ENCODE data around the gene MKRN2. TPM values are rescaled to one million over a fixed set of nuclear protein-coding genes. Genes with fewer than 3 reads are reported as not detected.

The MKRN2 gene
- total RNA-seq, 1 experiment from 2014 or later: 27.9 TPM

GRCh38 chr3:12527757-12528143 is 29.1 kb upstream of the MKRN2 start (continued):
- TF ChIP-seq, protein P1, sequence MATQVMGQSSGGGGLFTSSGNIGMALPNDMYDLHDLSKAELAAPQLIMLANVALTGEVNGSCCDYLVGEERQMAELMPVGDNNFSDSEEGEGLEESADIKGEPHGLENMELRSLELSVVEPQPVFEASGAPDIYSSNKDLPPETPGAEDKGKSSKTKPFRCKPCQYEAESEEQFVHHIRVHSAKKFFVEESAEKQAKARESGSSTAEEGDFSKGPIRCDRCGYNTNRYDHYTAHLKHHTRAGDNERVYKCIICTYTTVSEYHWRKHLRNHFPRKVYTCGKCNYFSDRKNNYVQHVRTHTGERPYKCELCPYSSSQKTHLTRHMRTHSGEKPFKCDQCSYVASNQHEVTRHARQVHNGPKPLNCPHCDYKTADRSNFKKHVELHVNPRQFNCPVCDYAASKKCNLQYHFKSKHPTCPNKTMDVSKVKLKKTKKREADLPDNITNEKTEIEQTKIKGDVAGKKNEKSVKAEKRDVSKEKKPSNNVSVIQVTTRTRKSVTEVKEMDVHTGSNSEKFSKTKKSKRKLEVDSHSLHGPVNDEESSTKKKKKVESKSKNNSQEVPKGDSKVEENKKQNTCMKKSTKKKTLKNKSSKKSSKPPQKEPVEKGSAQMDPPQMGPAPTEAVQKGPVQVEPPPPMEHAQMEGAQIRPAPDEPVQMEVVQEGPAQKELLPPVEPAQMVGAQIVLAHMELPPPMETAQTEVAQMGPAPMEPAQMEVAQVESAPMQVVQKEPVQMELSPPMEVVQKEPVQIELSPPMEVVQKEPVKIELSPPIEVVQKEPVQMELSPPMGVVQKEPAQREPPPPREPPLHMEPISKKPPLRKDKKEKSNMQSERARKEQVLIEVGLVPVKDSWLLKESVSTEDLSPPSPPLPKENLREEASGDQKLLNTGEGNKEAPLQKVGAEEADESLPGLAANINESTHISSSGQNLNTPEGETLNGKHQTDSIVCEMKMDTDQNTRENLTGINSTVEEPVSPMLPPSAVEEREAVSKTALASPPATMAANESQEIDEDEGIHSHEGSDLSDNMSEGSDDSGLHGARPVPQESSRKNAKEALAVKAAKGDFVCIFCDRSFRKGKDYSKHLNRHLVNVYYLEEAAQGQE (IDR thresholded peaks at IDR 0.05; ENCODE audit: low read depth): no peak
- TF ChIP-seq ZFX (IDR thresholded peaks at IDR 0.05): no peak

DNA sequence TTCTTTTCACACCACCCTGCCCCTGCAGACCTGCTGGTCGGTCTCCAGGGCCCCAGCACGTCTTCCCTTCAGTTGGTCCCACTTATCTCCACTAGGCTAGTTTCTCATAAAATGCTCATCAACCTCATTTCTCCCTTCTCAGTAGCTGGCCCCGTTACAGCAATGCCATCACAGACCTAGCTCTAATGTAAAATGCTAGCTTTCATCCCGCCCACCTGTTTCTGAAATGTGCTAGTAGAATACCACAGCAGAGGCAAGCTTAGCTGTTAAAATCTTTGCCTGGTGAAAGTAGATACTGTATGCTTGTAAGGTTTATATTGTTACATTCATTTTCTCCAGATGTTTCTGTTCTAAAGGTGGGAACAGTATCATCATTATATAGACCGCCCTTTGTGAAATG is 24.7 kb upstream of the MKRN2 start:
- TF ChIP-seq, protein P2, sequence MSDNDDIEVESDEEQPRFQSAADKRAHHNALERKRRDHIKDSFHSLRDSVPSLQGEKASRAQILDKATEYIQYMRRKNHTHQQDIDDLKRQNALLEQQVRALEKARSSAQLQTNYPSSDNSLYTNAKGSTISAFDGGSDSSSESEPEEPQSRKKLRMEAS (IDR thresholded peaks at IDR 0.05): no peak
- peaks cover 17 to 23% of the 10 kb centered on the region in 2 experiments; a peak in 3 of 4 replicates for H3K36me3 ChIP-seq (ENCODE audit: control insufficient read depth in 1 of 2, insufficient read depth in 2 of 2, low read length in 2 of 2)
- no peaks in the 10 kb centered on the region for H3K27me3 ChIP-seq (ENCODE audit: insufficient read depth, low read length)
- no peak overlapping the region for H3K9ac ChIP-seq (ENCODE audit: low read length)
- no TSS peak for BruUV-seq (replicated peaks)
- ATAC-seq (no peak), DNase-seq (ENCODE audit: low read depth, low spot score) (no peak)
- no peak overlapping the region for H3K27ac ChIP-seq (ENCODE audit: low read depth, low read length)
- ChIA-PET CTCF (no interaction called here), POLR2A (no interaction called here), RAD21 (ENCODE audit: low non-redundant PET in 1 of 2, low total read pairs in 2 of 2, uncharacterized antibody in 2 of 2, unreplicated experiment in 2 of 2) (no interaction called here)
- H3K9me3 ChIP-seq (ENCODE audit: control insufficient read depth in 1 of 2, insufficient read depth in 1 of 2, low read depth in 1 of 2, low read length in 2 of 2): no peaks in the 10 kb centered on the region
- no peaks in the 10 kb centered on the region; the same call in 1 of the 2 replicates for H3K79me2 ChIP-seq (ENCODE audit: insufficient read depth, low read length)
- H3K9me2 ChIP-seq (ENCODE audit: insufficient read depth): no peaks in the 10 kb centered on the region
- H3K4me1 ChIP-seq (ENCODE audit: control insufficient read depth in 1 of 2, insufficient read depth in 2 of 2, low read length in 2 of 2): no peaks in the 10 kb centered on the region
- intact Hi-C loops (cut with micrococcal nuclease): no loop called here
- H3K4me3 ChIP-seq (replicated peaks in 1 of 2; ENCODE audit: low read depth in 1 of 2, low read length in 2 of 2): no peak overlapping the region
- H3K4me2 ChIP-seq (ENCODE audit: low read length): no peak overlapping the region
- H2AFZ ChIP-seq (ENCODE audit: low read depth, low read length, poor library complexity, severe bottlenecking): no peak overlapping the region
- no peaks in the 10 kb centered on the region for H4K20me1 ChIP-seq (ENCODE audit: insufficient read depth)

DNA sequence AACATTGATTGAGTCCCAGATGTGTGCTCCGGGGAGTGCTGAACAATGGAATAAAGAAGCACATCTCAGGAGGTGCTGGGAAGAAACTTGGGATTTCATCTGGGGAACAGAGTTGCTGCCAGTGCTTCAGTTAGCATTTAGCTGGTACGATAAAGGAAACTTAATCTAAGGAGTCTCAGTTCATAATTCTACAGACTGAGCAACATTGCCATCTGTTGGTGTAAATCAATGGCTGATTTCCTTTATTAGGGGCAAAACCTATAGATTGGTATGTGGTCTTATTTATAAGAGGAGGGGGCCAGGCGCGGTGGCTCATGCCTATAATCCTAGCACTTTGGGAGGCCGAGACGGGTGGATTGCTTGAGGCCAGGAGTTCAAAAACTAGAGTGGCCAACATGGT is 20.5 kb upstream of the MKRN2 start:
- Histone ChIP-seq H3K4me3 (replicated peaks in 1 of 2; ENCODE audit: low read depth in 1 of 2, low read length in 2 of 2) (no peak overlapping the region), H3K27ac (ENCODE audit: low read depth, low read length) (no peak overlapping the region), H2AFZ (ENCODE audit: low read depth, low read length, poor library complexity, severe bottlenecking) (no peak overlapping the region), H3K4me2 (ENCODE audit: low read length) (no peak overlapping the region), H3K27me3 (ENCODE audit: insufficient read depth, low read length) (no peaks in the 10 kb centered on the region), H4K20me1 (ENCODE audit: insufficient read depth) (no peaks in the 10 kb centered on the region), H3K79me2 (ENCODE audit: insufficient read depth, low read length) (no peaks in the 10 kb centered on the region), H3K9me2 (ENCODE audit: insufficient read depth) (no peaks in the 10 kb centered on the region), H3K4me1 (ENCODE audit: control insufficient read depth in 1 of 2, insufficient read depth in 2 of 2, low read length in 2 of 2) (no peaks in the 10 kb centered on the region), H3K9me3 (ENCODE audit: control insufficient read depth in 1 of 2, insufficient read depth in 1 of 2, low read depth in 1 of 2, low read length in 2 of 2) (no peaks in the 10 kb centered on the region), H3K36me3 (ENCODE audit: control insufficient read depth in 1 of 2, insufficient read depth in 2 of 2, low read length in 2 of 2) (peaks cover 9 to 13% of the 10 kb centered on the region in 2 experiments; a peak in 3 of 4 replicates), H3K9ac (ENCODE audit: low read length) (no peak overlapping the region)
- BruUV-seq (replicated peaks): no TSS peak
- intact Hi-C loops (cut with micrococcal nuclease): no loop called here
- ChIA-PET CTCF (interaction anchor here (1.0 kb wide), 1 partner anchor 401 kb away, joined by 5 read pairs; no protein-coding TSS in a partner anchor), RAD21 (ENCODE audit: low non-redundant PET in 1 of 2, low total read pairs in 2 of 2, uncharacterized antibody in 2 of 2, unreplicated experiment in 2 of 2) (no interaction called here), POLR2A (no interaction called here)
- TF ChIP-seq RAD21 (IDR thresholded peaks at IDR 0.05; ENCODE audit: low read depth): peak; percentile 30; the same call in 1 of the 2 replicates
- TF ChIP-seq SP1 (IDR thresholded peaks at IDR 0.05; ENCODE audit: low read depth): no peak
- DNase-seq (ENCODE audit: low read depth, low spot score): no peak
- no peak for ATAC-seq

Data from HCT116 (cell line).